ENCODE data around the gene CNGA1. TPM values are rescaled to one million over a fixed set of nuclear protein-coding genes. Genes with fewer than 3 reads are reported as not detected.

CNGA1 gene
- total RNA-seq, 2 experiments from 2014 or later: not detected

DNA sequence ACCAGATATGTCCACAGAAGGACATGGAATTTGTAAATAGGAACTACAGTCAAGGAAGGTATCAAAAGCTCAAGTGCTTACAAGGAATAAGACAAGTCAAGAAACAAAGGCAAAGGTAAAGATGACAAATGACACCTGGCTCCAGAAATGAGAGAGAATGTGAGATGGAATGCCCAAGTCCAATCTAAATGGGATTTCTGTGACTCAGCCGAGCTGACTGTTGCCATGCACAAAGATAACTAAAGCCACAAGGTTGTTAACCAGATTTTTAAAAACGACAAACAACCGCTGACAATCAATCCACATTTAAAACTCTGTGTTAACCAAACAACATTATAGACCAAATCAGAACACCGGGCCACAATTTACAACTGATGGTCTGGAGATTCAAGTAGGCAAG is 103.2 kb downstream of the CNGA1 start:
- H3K27ac Mint-ChIP-seq: peak overlapping the region; percentile 88
- H3K36me3 Mint-ChIP-seq (ENCODE audit: low read depth): peaks cover 31% of the 10 kb centered on the region
- H3K4me3 Mint-ChIP-seq: peak overlapping the region; percentile 82
- ChIA-PET CTCF (interaction anchor here (1.1 to 1.3 kb wide), 2 partner anchors 9 to 20 kb away, joined by 4 to 5 read pairs; no protein-coding TSS in a partner anchor), POLR2A (no interaction called here)
- no peak for DNase-seq
- no peaks in the 10 kb centered on the region for H3K27me3 Mint-ChIP-seq
- H3K4me1 Mint-ChIP-seq: peaks cover 37% of the 10 kb centered on the region
- peaks cover 2% of the 10 kb centered on the region for H3K9me3 Mint-ChIP-seq

DNA sequence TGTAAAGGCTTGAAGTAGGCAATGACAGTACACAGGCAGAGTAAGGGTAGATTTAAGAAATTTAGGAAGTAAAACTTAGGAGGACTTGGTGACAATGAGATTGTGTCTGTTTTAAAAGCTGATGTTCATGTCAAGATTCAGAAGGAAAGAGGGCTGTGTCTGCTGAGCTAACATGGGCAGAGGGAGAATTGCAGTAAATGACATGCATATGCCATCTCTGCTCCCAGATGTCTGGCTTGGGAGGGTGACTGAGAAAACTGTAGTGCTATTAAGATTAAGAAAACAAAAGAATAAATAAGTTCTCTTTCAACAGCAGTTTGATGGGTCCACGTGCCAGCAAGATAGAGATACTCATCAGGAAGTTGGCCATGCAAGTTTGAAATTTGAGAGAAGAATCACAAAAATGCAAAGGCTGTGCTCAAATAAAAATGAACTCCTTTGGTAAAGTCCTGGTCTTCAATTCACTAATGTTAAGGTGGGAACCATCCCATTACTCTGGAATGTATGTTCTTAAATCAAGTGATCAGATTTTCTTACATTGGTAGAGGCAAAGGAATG is 109.3 kb downstream of the CNGA1 start:
- DNase-seq: no peak
- Mint-ChIP-seq H3K36me3 (ENCODE audit: low read depth) (peaks cover 44% of the 10 kb centered on the region), H3K9me3 (no peaks in the 10 kb centered on the region), H3K27me3 (no peaks in the 10 kb centered on the region), H3K4me1 (peaks cover 17% of the 10 kb centered on the region), H3K27ac (no peak overlapping the region), H3K4me3 (no peak overlapping the region)
- ChIA-PET POLR2A (interaction anchor here (1.8 kb wide), 1 partner anchor 8 kb away, joined by 4 read pairs; the partner anchor contains the start of gene NFXL1), CTCF (interaction anchor here (1.4 kb wide), 1 partner anchor 69 kb away, joined by 3 read pairs; the partner anchor contains the start of gene CORIN)

DNA sequence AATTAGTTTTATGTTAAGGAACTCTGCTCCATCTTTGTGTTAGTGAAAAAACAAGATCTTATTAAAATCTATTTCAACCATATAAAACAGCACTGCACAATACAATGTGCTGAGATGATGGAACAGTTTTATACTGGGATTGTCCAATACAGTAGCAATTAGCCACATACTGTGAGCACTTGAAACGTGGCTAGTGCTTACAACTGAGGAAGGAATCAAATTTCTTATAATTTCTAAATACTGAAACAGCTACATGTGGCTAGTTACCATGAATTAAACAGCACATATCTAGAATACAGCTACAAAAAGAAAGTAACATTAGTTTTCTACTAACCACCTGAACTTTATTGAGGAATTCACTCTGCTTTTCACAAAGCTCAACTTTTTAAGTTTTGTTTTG is 116.8 kb downstream of the CNGA1 start:
- Mint-ChIP-seq H3K9me3 (no peaks in the 10 kb centered on the region), H3K27ac (no peak overlapping the region), H3K4me1 (no peaks in the 10 kb centered on the region), H3K4me3 (no peak overlapping the region), H3K27me3 (no peaks in the 10 kb centered on the region), H3K36me3 (ENCODE audit: low read depth) (peaks cover 52% of the 10 kb centered on the region)
- ChIA-PET POLR2A (interaction anchor here (1.1 kb wide), 1 partner anchor 15 kb away, joined by 3 read pairs; the partner anchor contains the start of gene NFXL1), CTCF (no interaction called here)
- DNase-seq: no peak

DNA sequence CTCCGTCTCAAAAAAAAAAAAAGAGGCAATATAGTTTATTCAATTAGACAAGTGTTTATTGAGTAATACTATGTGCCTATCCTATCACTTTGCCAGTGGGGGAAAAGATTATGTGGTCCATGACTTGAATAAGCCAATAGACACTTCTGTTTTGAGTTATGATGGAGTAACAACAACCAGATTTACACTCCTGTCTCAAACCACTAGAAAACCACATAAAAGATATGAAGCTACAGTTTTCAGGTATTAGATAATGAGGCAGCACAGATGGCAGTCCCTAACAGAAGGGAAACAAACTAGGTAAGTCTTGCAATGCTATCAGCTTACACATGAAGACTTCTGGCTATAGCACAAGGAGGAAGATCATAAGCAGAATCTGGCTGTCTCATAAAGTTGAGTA is 124.6 kb downstream of the CNGA1 start:
- Mint-ChIP-seq H3K27me3 (no peaks in the 10 kb centered on the region), H3K4me1 (peaks cover 5% of the 10 kb centered on the region), H3K9me3 (no peaks in the 10 kb centered on the region), H3K4me3 (no peak overlapping the region), H3K36me3 (ENCODE audit: low read depth) (peaks cover 63% of the 10 kb centered on the region), H3K27ac (no peak overlapping the region)
- ChIA-PET CTCF (interaction anchor here (1.5 kb wide), 1 partner anchor 55 kb away, joined by 5 read pairs; no protein-coding TSS in a partner anchor), POLR2A (interaction anchor here (1.0 kb wide), 1 partner anchor 242 kb away, joined by 3 read pairs; the partner anchor contains the start of gene TXK)
- no peak for DNase-seq

Other genes with a start within 250 kb of the CNGA1 start
- gene CORIN, start 178.6 kb downstream of the CNGA1 start, total RNA-seq: under 1 TPM in 1 of 2 experiments, not detected in 1; 0.08 TPM
- gene NFXL1, start 102.1 kb downstream of the CNGA1 start, total RNA-seq: 1 to 10 TPM; 9.5 to 9.8 TPM
- under 1 TPM; 0.60 to 0.78 TPM for gene NIPAL1, start 91 bp upstream of the CNGA1 start, total RNA-seq
- gene TXK, start 117.6 kb upstream of the CNGA1 start, total RNA-seq: 10 to 100 TPM; 15.2 to 18.5 TPM